EL (cell line): ENCODE data around the gene MMD.
"Not testable (repeated sequence)": the region's sequence is repeated elsewhere in the genome, so short reads cannot be mapped to it uniquely, and the experiment has no call there.

Experiments used
- DNase-seq: peaks from one replicate; pipeline ENCODE4 v3.0.0-alpha.2; 2016

Gene MMD

DNA sequence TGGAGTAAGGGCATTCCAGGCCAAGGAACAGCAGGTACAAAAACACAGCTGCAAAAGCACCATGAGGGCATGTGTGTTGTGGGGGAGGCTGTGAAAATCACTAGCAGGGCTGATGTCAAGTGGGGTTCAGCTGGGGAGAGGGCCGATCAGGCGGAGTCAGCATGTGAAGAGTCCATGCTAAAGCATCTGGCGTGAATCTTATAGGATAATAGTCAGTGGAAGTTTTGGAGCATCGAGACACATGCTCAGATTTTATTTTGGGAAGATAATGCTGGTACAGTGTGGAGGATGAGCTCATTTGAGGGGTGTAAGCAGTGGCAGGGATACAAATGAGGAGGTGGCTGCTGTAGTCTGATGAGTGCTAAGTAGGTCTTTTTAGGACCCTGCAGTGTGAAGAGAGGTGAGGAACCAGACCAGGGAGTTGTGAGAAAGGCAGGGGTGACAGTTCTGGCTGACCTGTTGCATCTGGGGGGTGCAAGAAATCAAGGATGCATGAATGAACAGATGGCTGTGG is 30.3 kb downstream of the MMD start:
- no peak for DNase-seq

GRCh38 chr17:55390364-55390977 is 31.2 kb downstream of the MMD start:
- no peak for DNase-seq

GRCh38 chr17:55389715-55390114 is 31.9 kb downstream of the MMD start:
- not testable (repeated sequence) for DNase-seq

GRCh38 chr17:55388842-55389241 is 32.8 kb downstream of the MMD start:
- DNase-seq = no peak

- DNase-seq = no peak
These were observed 34.8 kb downstream of the MMD start for GRCh38 chr17:55386796-55387332.

DNA sequence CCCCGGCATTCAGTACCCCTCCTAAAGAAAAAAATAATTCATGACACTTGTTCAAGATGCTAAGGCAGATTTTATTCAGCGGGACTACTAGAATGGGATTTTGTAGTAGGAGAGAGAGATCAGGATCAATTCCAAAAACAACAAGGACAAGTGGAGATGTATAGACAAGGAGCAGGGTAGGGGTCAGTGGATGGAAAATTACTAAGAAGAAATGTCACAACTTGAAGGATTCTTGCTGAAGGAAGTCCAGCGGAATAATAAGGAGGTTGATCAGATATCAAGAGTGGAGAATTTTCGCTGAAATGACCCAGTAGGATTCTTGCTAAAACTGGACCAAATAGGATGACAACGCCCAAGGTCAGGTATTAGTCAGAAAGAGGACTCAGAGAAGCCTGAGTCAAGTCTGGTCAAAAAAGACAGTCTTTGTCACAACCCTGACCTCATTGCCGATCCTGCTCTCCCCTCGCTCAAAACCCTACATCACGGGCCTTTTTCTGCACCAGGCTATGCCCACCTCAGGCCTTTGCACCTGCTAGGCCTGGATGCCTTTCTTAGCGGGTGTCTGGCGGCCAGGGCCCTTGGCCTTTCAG is 36.9 kb downstream of the MMD start:
- no peak for DNase-seq

DNA sequence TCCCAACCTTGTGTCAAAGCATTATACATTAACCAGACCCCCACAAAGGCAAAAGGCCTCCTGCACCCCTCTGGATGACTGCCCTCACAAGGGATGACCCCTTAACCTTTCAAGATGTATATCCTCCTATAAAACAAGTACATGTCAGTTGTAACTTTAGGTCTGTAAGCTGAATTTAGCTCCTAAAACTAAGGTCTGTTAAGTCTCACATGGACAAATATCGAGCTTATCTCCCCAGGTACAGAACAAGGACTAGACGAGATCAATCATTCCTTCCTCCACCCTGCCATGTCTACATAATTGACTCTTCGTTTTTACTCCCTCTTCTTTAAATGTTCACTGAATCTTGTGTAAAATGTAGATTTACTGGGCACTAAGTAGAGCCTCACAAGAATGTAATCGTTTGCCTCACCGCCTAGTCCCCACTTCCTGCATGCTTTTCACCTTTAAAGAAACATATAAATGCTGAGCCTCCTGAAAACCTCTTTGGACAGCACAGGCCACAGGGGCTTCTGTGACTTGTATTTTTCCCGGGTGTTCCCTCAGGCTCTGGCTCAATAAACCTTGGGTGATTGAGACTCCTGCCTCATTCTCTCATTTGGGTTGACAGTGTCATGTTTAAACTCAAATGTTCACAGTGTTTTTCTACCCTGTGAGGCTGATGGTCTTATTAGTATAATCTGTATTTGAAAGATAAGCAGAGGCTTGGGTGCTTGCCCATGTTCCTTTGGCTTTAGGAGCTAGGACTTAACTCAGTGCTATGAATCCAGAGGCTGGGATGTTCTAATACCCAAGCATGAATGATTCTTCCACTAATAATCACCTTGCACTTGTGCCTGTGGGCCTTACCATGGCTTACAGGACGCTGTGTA is 37.6 kb downstream of the MMD start:
- no peak for DNase-seq

DNA sequence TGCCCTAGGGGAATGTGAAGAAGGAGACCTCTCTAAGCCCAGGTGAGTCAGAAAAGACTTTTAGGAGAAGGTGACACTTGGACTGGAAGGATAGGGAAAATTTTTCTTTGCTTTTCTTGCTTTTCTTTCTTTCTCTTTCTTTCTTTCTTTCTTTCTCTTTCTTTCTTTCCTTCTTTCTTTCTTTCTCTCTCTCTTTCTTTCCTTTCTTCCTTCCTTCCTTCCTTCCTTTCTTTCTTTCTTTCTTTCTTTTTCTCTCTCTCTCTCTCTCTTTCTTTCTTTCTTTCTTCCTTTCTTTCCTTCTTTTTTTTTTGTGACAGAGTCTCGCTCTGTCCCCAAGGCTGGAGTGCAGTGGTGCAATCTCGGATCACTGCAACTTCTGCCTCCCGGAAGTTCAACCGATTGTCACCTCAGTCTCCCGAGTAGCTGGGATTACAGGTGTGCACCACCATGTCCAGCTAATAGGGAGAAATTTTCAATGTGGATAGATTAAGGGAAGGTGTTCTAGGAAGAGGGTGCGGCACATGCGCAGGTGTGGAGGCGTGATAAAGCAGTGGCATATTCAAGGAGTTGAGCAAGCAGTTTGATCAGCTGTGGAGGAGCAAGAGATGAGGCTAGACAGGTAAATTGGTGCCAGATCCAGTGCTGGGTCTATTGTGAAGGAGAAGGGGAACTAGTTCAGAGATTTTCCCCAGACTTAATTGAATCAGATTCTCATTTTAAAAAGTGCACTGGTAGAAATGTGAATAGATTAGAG is 40.4 kb downstream of the MMD start:
- DNase-seq = no peak

GRCh38 chr17:55377671-55378275 is 43.9 kb downstream of the MMD start:
- no peak for DNase-seq

DNA sequence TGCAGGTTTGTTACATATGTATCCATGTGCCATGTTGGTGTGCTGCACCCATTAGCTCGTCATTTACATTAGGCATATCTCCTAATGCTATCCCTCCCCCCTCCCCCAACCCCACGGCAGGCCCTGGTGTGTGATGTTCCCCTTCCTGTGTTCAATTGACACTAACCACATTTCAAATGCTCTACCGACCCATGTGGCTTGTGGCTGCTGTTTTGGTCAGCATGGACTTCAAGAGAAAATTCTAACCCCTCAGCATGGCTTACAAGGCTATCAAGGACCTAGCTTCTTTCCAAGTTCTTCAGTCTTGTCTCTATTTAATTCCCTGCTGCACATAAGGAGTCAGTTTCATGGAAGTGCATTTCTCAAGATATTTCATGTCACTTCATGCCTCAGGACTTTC is 52.9 kb downstream of the MMD start:
- DNase-seq = no peak

- no peak for DNase-seq
These were observed 55.6 kb downstream of the MMD start for GRCh38 chr17:55366020-55366481.

- DNase-seq = no peak
These were observed 58.6 kb downstream of the MMD start for GRCh38 chr17:55363033-55363432.

- DNase-seq = no peak
These were observed 60.7 kb downstream of the MMD start for GRCh38 chr17:55360971-55361370.

- DNase-seq = peak; percentile 70
These were observed 65.0 kb downstream of the MMD start for GRCh38 chr17:55356434-55357328.

GRCh38 chr17:55354941-55355340 is 66.7 kb downstream of the MMD start:
- DNase-seq = no peak

DNA sequence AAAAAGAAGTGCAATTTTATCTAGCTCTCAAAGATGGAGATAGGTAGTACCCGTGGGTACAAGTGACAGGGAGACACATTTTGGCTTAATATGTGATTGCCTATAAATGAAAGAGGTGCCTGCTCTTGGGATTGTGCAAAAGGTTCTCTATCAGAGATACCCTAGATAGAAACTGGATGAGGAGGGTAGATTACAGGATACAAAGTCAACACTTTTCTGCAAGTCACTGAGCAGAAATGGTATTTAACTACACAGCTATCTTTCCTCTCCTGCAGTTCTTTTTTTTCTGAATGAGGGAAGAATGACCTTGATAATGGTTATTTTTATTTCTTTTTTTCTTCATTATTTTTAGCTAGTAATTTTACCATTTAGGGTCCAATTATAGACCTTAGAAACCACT is 67.6 kb downstream of the MMD start:
- no peak for DNase-seq

GRCh38 chr17:55351226-55351625 is 70.4 kb downstream of the MMD start:
- DNase-seq = no peak

DNA sequence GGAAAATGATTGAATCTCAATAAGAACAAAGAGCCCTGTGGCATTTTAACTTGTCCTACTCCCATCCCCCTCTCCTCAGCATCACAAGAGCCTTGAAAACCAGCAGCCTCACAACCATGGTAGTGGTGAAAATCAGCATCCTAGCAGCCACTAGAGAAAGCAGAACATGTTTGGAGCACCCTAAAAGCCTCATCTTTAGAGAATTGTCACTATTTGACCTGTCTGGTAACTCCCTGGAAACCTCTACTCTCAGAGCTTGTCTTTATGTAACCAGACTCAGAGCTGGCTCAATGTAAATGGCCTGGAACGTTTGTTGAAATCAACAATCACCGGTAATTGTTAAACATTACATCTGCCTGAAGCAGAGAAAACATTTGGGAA is 70.8 kb downstream of the MMD start:
- DNase-seq = no peak

DNA sequence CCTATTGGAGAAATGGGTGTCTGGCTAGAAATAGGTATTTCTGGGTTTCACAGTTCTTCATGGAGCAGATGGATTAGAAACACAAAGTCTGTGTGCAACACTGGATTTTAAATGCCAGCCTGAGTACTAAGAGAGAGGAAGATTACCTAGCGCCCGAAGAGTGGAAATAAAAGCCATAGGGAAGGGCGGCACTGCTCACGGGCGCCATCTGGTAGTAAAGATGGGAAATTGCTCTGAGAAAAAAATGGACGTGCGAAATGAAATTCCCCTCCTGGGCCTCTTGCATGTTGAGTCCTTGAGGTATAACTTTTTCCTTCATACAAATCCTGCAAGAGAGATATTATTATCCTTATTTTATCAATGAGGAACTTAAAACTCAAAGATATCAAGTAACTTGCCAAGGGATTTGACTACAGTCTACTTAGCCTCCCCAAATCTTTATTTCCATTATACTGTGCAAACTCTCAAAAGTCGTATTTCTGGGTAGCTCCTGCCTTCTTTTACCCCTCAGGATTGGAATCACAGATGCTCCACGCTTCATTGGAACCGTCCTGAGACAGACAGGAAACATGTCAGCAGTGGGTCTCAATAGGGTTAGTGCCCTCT is 72.8 kb downstream of the MMD start:
- peak; percentile 44 for DNase-seq

GRCh38 chr17:55347341-55347740 is 74.3 kb downstream of the MMD start:
- no peak for DNase-seq

GRCh38 chr17:55346658-55347057 is 75.0 kb downstream of the MMD start:
- no peak for DNase-seq
